GM18520 (cell line): Measurements from ENCODE around the gene LRRK1.
"Not testable (repeated sequence)": the region's sequence is repeated elsewhere in the genome, so short reads cannot be mapped to it uniquely, and the experiment has no call there.

ENCODE experiments used
- ATAC-seq: cut with Tn5 transposase; IDR thresholded peaks from one replicate; pipeline ENCODE4 v1.9.1; 2021; ENCODE audit not compliant: unreplicated experiment

The LRRK1 gene

GRCh38 chr15:101088271-101088670 is 169.1 kb downstream of the LRRK1 start:
- no peak for ATAC-seq

- ATAC-seq, result peak; percentile 65
Measured at GRCh38 chr15:101088788-101089578, 169.8 kb downstream of the LRRK1 start.

GRCh38 chr15:101089579-101090427 is 170.6 kb downstream of the LRRK1 start:
- no peak for ATAC-seq

GRCh38 chr15:101090428-101090790 is 171.3 kb downstream of the LRRK1 start:
- no peak for ATAC-seq

- ATAC-seq, result no peak
Measured at GRCh38 chr15:101091080-101092017, 172.2 kb downstream of the LRRK1 start.

- ATAC-seq, result no peak
Measured at GRCh38 chr15:101092156-101092866, 173.2 kb downstream of the LRRK1 start.

- no peak for ATAC-seq
Measured at GRCh38 chr15:101092867-101093202, 173.7 kb downstream of the LRRK1 start.

- no peak for ATAC-seq
Measured at GRCh38 chr15:101093958-101094357, 174.8 kb downstream of the LRRK1 start.

GRCh38 chr15:101095796-101096406 is 176.7 kb downstream of the LRRK1 start:
- ATAC-seq, result not testable (repeated sequence)

- ATAC-seq, result no peak
Measured at GRCh38 chr15:101097111-101097510, 178.0 kb downstream of the LRRK1 start.

GRCh38 chr15:101099183-101099582 is 180.0 kb downstream of the LRRK1 start:
- no peak for ATAC-seq

GRCh38 chr15:101100118-101100517 is 181.0 kb downstream of the LRRK1 start:
- no peak for ATAC-seq

- no peak for ATAC-seq
Measured at GRCh38 chr15:101100593-101101442, 181.7 kb downstream of the LRRK1 start.

- ATAC-seq, result no peak
Measured at GRCh38 chr15:101101676-101102075, 182.5 kb downstream of the LRRK1 start.

GRCh38 chr15:101102746-101103145 is 183.6 kb downstream of the LRRK1 start:
- no peak for ATAC-seq

- ATAC-seq, result no peak
Measured at GRCh38 chr15:101103598-101103997, 184.4 kb downstream of the LRRK1 start.

GRCh38 chr15:101104141-101104540 is 185.0 kb downstream of the LRRK1 start:
- ATAC-seq, result no peak

- ATAC-seq, result no peak
Measured at GRCh38 chr15:101105059-101105891, 186.1 kb downstream of the LRRK1 start.
